PC-9 (cell line): ENCODE data around the gene CAPN11. TPM values are rescaled to one million over a fixed set of nuclear protein-coding genes. Genes with fewer than 3 reads are reported as not detected.

Source experiments
- BruUV-seq: library from RNA; stranded (reverse); fragments of 400-500 nt; replicated peaks from 2 replicates; lab custom pipeline; 2021; lab: Mats Ljungman, UMichigan
- CTCF ChIA-PET: fragments of 300-600 bp; sonication (Branson Sonifier 250); formaldehyde crosslinking; loops from one replicate; lab custom pipeline; 2022; ENCODE audit warnings: antibody characterized with exemption; lab: Charles Lee
- POLR2A ChIA-PET: fragments of 300-600 bp; sonication (Branson Sonifier 250); formaldehyde crosslinking; loops from one replicate; lab custom pipeline; 2022; ENCODE audit warnings: antibody characterized with exemption; ENCODE audit not compliant: unreplicated experiment; lab: Charles Lee
- DNase-seq, 2 experiments: peaks; one replicate each; pipeline versions ENCODE4 v3.0.0 to v3.0.0-alpha.2; 2015 to 2022; ENCODE audit warnings: mixed read lengths in 1 of 2
- H2AFZ ChIP-seq: fragments of 200-600 bp; sonication (generic); 2 replicates; pipeline ENCODE4 v1.8.1; 2017; ENCODE audit warnings: antibody characterized with exemption
- H3F3A ChIP-seq: fragments of 200-600 bp; sonication (generic); 2 replicates; pipeline ENCODE4 v1.8.1; 2017; ENCODE audit warnings: antibody characterized with exemption, mild to moderate bottlenecking, low read depth; ENCODE audit not compliant: insufficient read depth
- H3K27ac ChIP-seq: fragments of 200-600 bp; sonication (generic); 2 replicates; pipeline ENCODE4 v1.6.1; 2016; ENCODE audit warnings: mixed run types
- H3K27me3 ChIP-seq: fragments of 200-600 bp; sonication (generic); 2 replicates; pipeline ENCODE4 v1.6.1; 2016; ENCODE audit warnings: low read depth, mixed run types; ENCODE audit not compliant: insufficient read depth
- H3K36me3 ChIP-seq: fragments of 200-600 bp; sonication (generic); 2 replicates; pipeline ENCODE4 v1.6.1; 2016; ENCODE audit warnings: low read depth, mixed run types
- H3K4me1 ChIP-seq: fragments of 200-600 bp; sonication (generic); replicated peaks from 2 replicates; pipeline ENCODE4 v1.6.1; 2016; ENCODE audit warnings: mixed run types; ENCODE audit not compliant: insufficient read depth
- H3K4me2 ChIP-seq: fragments of 200-600 bp; sonication (generic); 2 replicates; pipeline ENCODE4 v1.6.1; 2017; ENCODE audit warnings: mixed run types
- H3K4me3 ChIP-seq: fragments of 200-600 bp; sonication (generic); 2 replicates; pipeline ENCODE4 v1.6.1; 2016; ENCODE audit warnings: mixed run types
- H3K79me2 ChIP-seq: fragments of 200-600 bp; sonication (generic); 2 replicates; pipeline ENCODE4 v1.6.1; 2017; ENCODE audit warnings: low read depth, mixed run types
- H3K9me2 ChIP-seq: fragments of 200-600 bp; sonication (generic); 2 replicates; pipeline ENCODE4 v1.8.1; 2017; ENCODE audit warnings: mild to moderate bottlenecking; ENCODE audit not compliant: insufficient read depth
- H3K9me3 ChIP-seq: fragments of 200-600 bp; sonication (generic); 2 replicates; pipeline ENCODE4 v1.8.1; 2016; ENCODE audit warnings: low read depth; ENCODE audit not compliant: insufficient read depth
- H4K20me1 ChIP-seq: fragments of 200-600 bp; sonication (generic); 2 replicates; pipeline ENCODE4 v1.8.1; 2017; ENCODE audit not compliant: insufficient read depth
- CTCF ChIP-seq: fragments of 200-600 bp; sonication (generic); conservative IDR thresholded peaks from 2 replicates; pipeline ENCODE4 v1.6.1; 2017; ENCODE audit warnings: mixed run types, antibody characterized with exemption, mild to moderate bottlenecking, moderate library complexity
- EZH2 ChIP-seq: fragments of 200-600 bp; sonication (generic); IDR thresholded peaks from 2 replicates; pipeline ENCODE4 v1.8.0; 2017; ENCODE audit warnings: antibody characterized with exemption, low read depth
- intact Hi-C: fragments of 100-400 bp; cut with micrococcal nuclease; formaldehyde crosslinking; loops from one replicate; pipeline ENCODE4 v1.10.0; 2022; ENCODE audit not compliant: unreplicated experiment
- total RNA-seq: library from RNA; stranded (reverse); gene quantifications from 2 replicates; pipeline ENCODE4 v1.2.3, GENCODE V29; 2021

CAPN11 gene
- total RNA-seq, 1 experiment from 2014 or later, result not detected

GRCh38 chr6:44171899-44172546, 13.4 kb downstream of the CAPN11 start:
- intact Hi-C loops, result loop anchor here (1.0 to 2.0 kb wide), 5 partner anchors 49 to 85 kb away; partner anchors contain the start of genes HSP90AB1 and SLC35B2
- H3F3A ChIP-seq, result no peaks in the 10 kb centered on the region
- no peak overlapping the region for H2AFZ ChIP-seq
- H3K4me1 ChIP-seq, result no peaks in the 10 kb centered on the region
- no peaks in the 10 kb centered on the region for H3K9me3 ChIP-seq
- POLR2A ChIA-PET, result interaction anchor here (0.8 kb wide), 1 partner anchor 142 kb away, joined by 13 read pairs; no protein-coding TSS in a partner anchor
- no peaks in the 10 kb centered on the region for H3K79me2 ChIP-seq
- no peak overlapping the region for H3K4me3 ChIP-seq
- 0 out of 2 replicates have a peak, but pooled peaks cover 10% of the 10 kb centered on the region for H3K27me3 ChIP-seq
- CTCF ChIA-PET, result interaction anchor here (0.9 to 1.2 kb wide), 2 partner anchors 29 to 47 kb away, joined by 3 read pairs; no protein-coding TSS in a partner anchor
- H3K9me2 ChIP-seq, result no peaks in the 10 kb centered on the region
- no peak overlapping the region for H3K4me2 ChIP-seq
- no peak for DNase-seq
- no peak for TF ChIP-seq EZH2
- TF ChIP-seq CTCF, result no peak
- no TSS peak for BruUV-seq
- H4K20me1 ChIP-seq, result no peaks in the 10 kb centered on the region
- H3K36me3 ChIP-seq, result no peaks in the 10 kb centered on the region
- no peak overlapping the region for H3K27ac ChIP-seq

- ChIA-PET CTCF (interaction anchor here (0.7 to 1.2 kb wide), 3 partner anchors 28 to 84 kb away, joined by 3 to 14 read pairs (median 3); no protein-coding TSS in a partner anchor), POLR2A (interaction anchor here (0.5 to 0.8 kb wide), 3 partner anchors 74 to 141 kb away, joined by 5 to 13 read pairs (median 6); partner anchors contain the start of gene HSP90AB1)
- no peak overlapping the region for H3K27ac ChIP-seq
- H3K79me2 ChIP-seq, result no peaks in the 10 kb centered on the region
- H3K4me1 ChIP-seq, result no peaks in the 10 kb centered on the region
- H2AFZ ChIP-seq, result no peak overlapping the region
- DNase-seq, result peak; percentile 67 to 74
- no peak overlapping the region for H3K4me3 ChIP-seq
- H3K9me3 ChIP-seq, result no peaks in the 10 kb centered on the region
- BruUV-seq, result no TSS peak
- intact Hi-C loops, result loop anchor here (1.0 to 2.0 kb wide), 5 partner anchors 48 to 84 kb away; partner anchors contain the start of genes HSP90AB1 and SLC35B2
- no peaks in the 10 kb centered on the region for H4K20me1 ChIP-seq
- H3F3A ChIP-seq, result peaks cover 3% of the 10 kb centered on the region; the same call in 1 of the 2 replicates
- H3K27me3 ChIP-seq, result 0 out of 2 replicates have a peak, but pooled peaks cover 10% of the 10 kb centered on the region
- peak; percentile 92 for TF ChIP-seq CTCF
- no peak for TF ChIP-seq EZH2
- no peaks in the 10 kb centered on the region for H3K36me3 ChIP-seq
- H3K4me2 ChIP-seq, result 0 out of 2 replicates have a peak overlapping the region, but pooled peaks have one; percentile 27
- H3K9me2 ChIP-seq, result no peaks in the 10 kb centered on the region
Observed at GRCh38 chr6:44172731-44173500, 14.3 kb downstream of the CAPN11 start.

GRCh38 chr6:44176130-44176761, 17.6 kb downstream of the CAPN11 start:
- H3K36me3 ChIP-seq, result no peaks in the 10 kb centered on the region
- DNase-seq, result no peak
- no peak overlapping the region for H2AFZ ChIP-seq
- H3K79me2 ChIP-seq, result no peaks in the 10 kb centered on the region
- no peak overlapping the region for H3K4me2 ChIP-seq
- no peak overlapping the region for H3K4me3 ChIP-seq
- no peak overlapping the region for H3K27ac ChIP-seq
- H3K9me3 ChIP-seq, result no peaks in the 10 kb centered on the region
- intact Hi-C loops, result no loop called here
- ChIA-PET CTCF (no interaction called here), POLR2A (no interaction called here)
- H3F3A ChIP-seq, result peaks cover 15% of the 10 kb centered on the region; the same call in 1 of the 2 replicates
- H3K27me3 ChIP-seq, result no peaks in the 10 kb centered on the region
- H4K20me1 ChIP-seq, result no peaks in the 10 kb centered on the region
- no peaks in the 10 kb centered on the region for H3K9me2 ChIP-seq
- H3K4me1 ChIP-seq, result no peaks in the 10 kb centered on the region
- TF ChIP-seq CTCF, result no peak
- no peak for TF ChIP-seq EZH2
- no TSS peak for BruUV-seq
